NOMO-1 treated with dmso at 0.1 percent for 144 hours (cell line): ENCODE measurements around the gene OR5P2.
"Not testable (repeated sequence)": the region's sequence is repeated elsewhere in the genome, so short reads cannot be mapped to it uniquely, and the experiment has no call there.

Experiments used
- DNase-seq: peaks from one replicate; lab custom pipeline; 2025; ENCODE audit not compliant: unreplicated experiment; lab: John Stamatoyannopoulos, UW

Gene OR5P2

GRCh38 chr11:7796842-7797241 lies at the start of gene OR5P2:
Gene OR5P2 (minus strand): TSS chr11:7796942. CDS start chr11:7796942, 0 bp downstream.
- DNase-seq = no peak

- DNase-seq = no peak
Measured at GRCh38 chr11:7846003-7846402, 49.3 kb upstream of the OR5P2 start.

GRCh38 chr11:7844986-7845385 lies 48.2 kb upstream of the OR5P2 start:
- DNase-seq = no peak

- no peak for DNase-seq
Measured at GRCh38 chr11:7844521-7844920, 47.8 kb upstream of the OR5P2 start.

- no peak for DNase-seq
Measured at GRCh38 chr11:7840578-7840977, 43.8 kb upstream of the OR5P2 start.

- no peak for DNase-seq
Measured at GRCh38 chr11:7833527-7833926, 36.8 kb upstream of the OR5P2 start.

GRCh38 chr11:7830740-7831139 lies 34.0 kb upstream of the OR5P2 start, which contains the start of gene OR5P3:
Gene OR5P3 (minus strand): TSS chr11:7830840.
- DNase-seq = no peak

GRCh38 chr11:7826324-7826723 lies 29.6 kb upstream of the OR5P2 start:
- no peak for DNase-seq

GRCh38 chr11:7820417-7820816 lies 23.7 kb upstream of the OR5P2 start:
- DNase-seq = not testable (repeated sequence)

GRCh38 chr11:7814897-7815296 lies 18.2 kb upstream of the OR5P2 start:
- DNase-seq = not testable (repeated sequence)

- DNase-seq = not testable (repeated sequence)
Measured at GRCh38 chr11:7810301-7810700, 13.6 kb upstream of the OR5P2 start.

GRCh38 chr11:7793233-7793632 lies 3.5 kb downstream of the OR5P2 start:
- DNase-seq = no peak

GRCh38 chr11:7787239-7787638 lies 9.5 kb downstream of the OR5P2 start:
- no peak for DNase-seq

- no peak for DNase-seq
Measured at GRCh38 chr11:7775689-7776088, 21.1 kb downstream of the OR5P2 start.

- not testable (repeated sequence) for DNase-seq
Measured at GRCh38 chr11:7764301-7764700, 32.4 kb downstream of the OR5P2 start.

GRCh38 chr11:7759010-7759409 lies 37.7 kb downstream of the OR5P2 start:
- no peak for DNase-seq

GRCh38 chr11:7749456-7749855 lies 47.3 kb downstream of the OR5P2 start:
- no peak for DNase-seq
